ENCODE results near the gene DRAP1. TPM values are rescaled to one million over a fixed set of nuclear protein-coding genes. Genes with fewer than 3 reads are reported as not detected.

The DRAP1 gene
- total RNA-seq, 1 experiment from 2014 or later: 581 TPM

DNA sequence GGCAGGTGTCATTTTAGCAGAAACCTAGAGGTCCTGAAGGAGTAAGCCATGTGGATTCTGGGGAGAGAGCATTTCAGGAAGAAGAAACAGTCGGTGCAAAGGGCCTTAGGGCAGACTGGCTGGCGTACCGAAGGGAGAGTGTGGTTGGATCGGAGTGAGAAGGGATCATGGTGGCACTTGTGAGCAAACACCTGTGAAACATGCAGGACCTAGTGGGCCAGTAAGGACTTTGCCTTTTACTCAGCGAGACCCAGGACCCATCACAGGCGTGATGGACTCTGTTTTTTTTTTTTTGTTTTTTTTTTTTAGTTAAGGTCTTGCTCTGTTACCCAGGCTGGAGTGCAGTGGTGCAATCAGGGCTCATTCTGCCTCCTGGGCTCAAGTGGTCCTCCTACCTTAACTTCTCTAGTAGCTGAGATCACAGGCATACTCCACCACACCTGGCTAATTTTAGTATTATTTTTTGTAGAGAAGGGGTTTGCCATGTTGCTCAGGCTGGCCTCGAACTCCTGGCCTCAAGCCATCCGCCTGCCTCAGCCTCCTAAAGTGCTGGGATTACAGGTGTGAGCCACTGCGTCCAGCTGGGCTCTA lies 22.6 kb downstream of the DRAP1 start:
- DNase-seq (ENCODE audit: low read depth, low spot score): no peak
- Histone ChIP-seq H3K27me3 (ENCODE audit: control insufficient read depth, insufficient read depth, low read length) (no peaks in the 10 kb centered on the region), H3K4me3 (ENCODE audit: low read depth in 2 of 2, low read length in 2 of 2) (no peak overlapping the region), H3K27ac (ENCODE audit: low read length) (no peak overlapping the region), H3K9me3 (ENCODE audit: control insufficient read depth, insufficient read depth, low read depth, low read length) (no peaks in the 10 kb centered on the region), H3K4me1 (ENCODE audit: control insufficient read depth, insufficient read depth, low read length) (no peaks in the 10 kb centered on the region), H3K36me3 (ENCODE audit: control insufficient read depth, insufficient read depth, low read length) (no peaks in the 10 kb centered on the region)
- no TSS peak for BruUV-seq (replicated peaks)
- intact Hi-C loops (cut with micrococcal nuclease; ENCODE audit: unreplicated experiment) (no loop called here), in situ Hi-C loops (cut with HindIII; ENCODE audit: low pct_unique_long_range_greater_than_20kb, low sequenced_read_pairs) (no loop called here)
- no peak; the same call in 1 of the 2 replicates for ATAC-seq
- TF ChIP-seq SIN3A (IDR thresholded peaks at IDR 0.05; ENCODE audit: borderline replicate concordance, insufficient read depth, low read depth, low read length) (no peak), POLR2AphosphoS5 (IDR thresholded peaks at IDR 0.05; ENCODE audit: low read depth, low read length) (no peak), TCF7L2 (IDR thresholded peaks at IDR 0.05; ENCODE audit: low read depth, low read length) (no peak)
- TF ChIP-seq, protein P1, sequence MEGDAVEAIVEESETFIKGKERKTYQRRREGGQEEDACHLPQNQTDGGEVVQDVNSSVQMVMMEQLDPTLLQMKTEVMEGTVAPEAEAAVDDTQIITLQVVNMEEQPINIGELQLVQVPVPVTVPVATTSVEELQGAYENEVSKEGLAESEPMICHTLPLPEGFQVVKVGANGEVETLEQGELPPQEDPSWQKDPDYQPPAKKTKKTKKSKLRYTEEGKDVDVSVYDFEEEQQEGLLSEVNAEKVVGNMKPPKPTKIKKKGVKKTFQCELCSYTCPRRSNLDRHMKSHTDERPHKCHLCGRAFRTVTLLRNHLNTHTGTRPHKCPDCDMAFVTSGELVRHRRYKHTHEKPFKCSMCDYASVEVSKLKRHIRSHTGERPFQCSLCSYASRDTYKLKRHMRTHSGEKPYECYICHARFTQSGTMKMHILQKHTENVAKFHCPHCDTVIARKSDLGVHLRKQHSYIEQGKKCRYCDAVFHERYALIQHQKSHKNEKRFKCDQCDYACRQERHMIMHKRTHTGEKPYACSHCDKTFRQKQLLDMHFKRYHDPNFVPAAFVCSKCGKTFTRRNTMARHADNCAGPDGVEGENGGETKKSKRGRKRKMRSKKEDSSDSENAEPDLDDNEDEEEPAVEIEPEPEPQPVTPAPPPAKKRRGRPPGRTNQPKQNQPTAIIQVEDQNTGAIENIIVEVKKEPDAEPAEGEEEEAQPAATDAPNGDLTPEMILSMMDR (IDR thresholded peaks at IDR 0.05): no peak
- TF ChIP-seq, protein P2, sequence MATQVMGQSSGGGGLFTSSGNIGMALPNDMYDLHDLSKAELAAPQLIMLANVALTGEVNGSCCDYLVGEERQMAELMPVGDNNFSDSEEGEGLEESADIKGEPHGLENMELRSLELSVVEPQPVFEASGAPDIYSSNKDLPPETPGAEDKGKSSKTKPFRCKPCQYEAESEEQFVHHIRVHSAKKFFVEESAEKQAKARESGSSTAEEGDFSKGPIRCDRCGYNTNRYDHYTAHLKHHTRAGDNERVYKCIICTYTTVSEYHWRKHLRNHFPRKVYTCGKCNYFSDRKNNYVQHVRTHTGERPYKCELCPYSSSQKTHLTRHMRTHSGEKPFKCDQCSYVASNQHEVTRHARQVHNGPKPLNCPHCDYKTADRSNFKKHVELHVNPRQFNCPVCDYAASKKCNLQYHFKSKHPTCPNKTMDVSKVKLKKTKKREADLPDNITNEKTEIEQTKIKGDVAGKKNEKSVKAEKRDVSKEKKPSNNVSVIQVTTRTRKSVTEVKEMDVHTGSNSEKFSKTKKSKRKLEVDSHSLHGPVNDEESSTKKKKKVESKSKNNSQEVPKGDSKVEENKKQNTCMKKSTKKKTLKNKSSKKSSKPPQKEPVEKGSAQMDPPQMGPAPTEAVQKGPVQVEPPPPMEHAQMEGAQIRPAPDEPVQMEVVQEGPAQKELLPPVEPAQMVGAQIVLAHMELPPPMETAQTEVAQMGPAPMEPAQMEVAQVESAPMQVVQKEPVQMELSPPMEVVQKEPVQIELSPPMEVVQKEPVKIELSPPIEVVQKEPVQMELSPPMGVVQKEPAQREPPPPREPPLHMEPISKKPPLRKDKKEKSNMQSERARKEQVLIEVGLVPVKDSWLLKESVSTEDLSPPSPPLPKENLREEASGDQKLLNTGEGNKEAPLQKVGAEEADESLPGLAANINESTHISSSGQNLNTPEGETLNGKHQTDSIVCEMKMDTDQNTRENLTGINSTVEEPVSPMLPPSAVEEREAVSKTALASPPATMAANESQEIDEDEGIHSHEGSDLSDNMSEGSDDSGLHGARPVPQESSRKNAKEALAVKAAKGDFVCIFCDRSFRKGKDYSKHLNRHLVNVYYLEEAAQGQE (IDR thresholded peaks at IDR 0.05; ENCODE audit: insufficient read depth in 1 of 2, low read depth in 2 of 2, low read length in 1 of 2): no peak
- ChIA-PET POLR2A (interaction anchor here (0.6 kb wide), 1 partner anchor 214 kb away, joined by 5 read pairs; no protein-coding TSS in a partner anchor), CTCF (interaction anchor here (0.6 kb wide), 1 partner anchor 103 kb away, joined by 12 read pairs; no protein-coding TSS in a partner anchor)

DNA sequence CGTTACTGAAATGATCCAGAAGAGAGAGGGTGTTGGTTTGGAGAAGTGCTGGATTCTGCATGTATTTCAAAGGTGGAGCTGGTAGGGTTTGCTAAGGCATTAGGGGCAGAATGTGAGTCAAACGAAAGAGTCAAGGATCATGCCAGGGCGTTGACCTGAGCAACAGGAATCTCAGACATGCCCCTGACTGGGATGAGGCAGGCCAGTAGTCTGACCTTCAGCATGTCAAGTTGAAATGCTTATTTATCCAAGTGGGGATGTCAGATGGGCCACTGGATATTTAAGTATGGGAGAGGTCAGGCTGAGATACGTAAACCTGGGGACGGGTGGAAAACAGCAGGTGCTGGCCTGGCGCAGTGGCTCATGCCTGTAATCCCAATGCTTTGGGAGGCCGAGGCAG lies 23.3 kb downstream of the DRAP1 start:
- BruUV-seq (replicated peaks): no TSS peak
- in situ Hi-C loops (cut with HindIII; ENCODE audit: low pct_unique_long_range_greater_than_20kb, low sequenced_read_pairs): no loop called here
- intact Hi-C loops (cut with micrococcal nuclease; ENCODE audit: unreplicated experiment): no loop called here
- ChIA-PET CTCF (interaction anchor here (0.6 kb wide), 2 partner anchors 102 to 198 kb away, joined by 4 to 12 read pairs; no protein-coding TSS in a partner anchor), POLR2A (interaction anchor here (0.6 kb wide), 1 partner anchor 215 kb away, joined by 5 read pairs; no protein-coding TSS in a partner anchor)
- DNase-seq (ENCODE audit: low read depth, low spot score) (no peak), ATAC-seq (no peak)
- Histone ChIP-seq H3K27ac (ENCODE audit: low read length) (no peak overlapping the region), H3K36me3 (ENCODE audit: control insufficient read depth, insufficient read depth, low read length) (no peaks in the 10 kb centered on the region), H3K9me3 (ENCODE audit: control insufficient read depth, insufficient read depth, low read depth, low read length) (no peaks in the 10 kb centered on the region), H3K4me3 (ENCODE audit: low read depth in 2 of 2, low read length in 2 of 2) (no peak overlapping the region), H3K27me3 (ENCODE audit: control insufficient read depth, insufficient read depth, low read length) (no peaks in the 10 kb centered on the region), H3K4me1 (ENCODE audit: control insufficient read depth, insufficient read depth, low read length) (no peaks in the 10 kb centered on the region)
- TF ChIP-seq TCF7L2 (IDR thresholded peaks at IDR 0.05; ENCODE audit: low read depth, low read length): no peak
- TF ChIP-seq, protein P1 (IDR thresholded peaks at IDR 0.05): no peak
- TF ChIP-seq, protein P2 (IDR thresholded peaks at IDR 0.05; ENCODE audit: insufficient read depth in 1 of 2, low read depth in 2 of 2, low read length in 1 of 2): no peak
- no peak for TF ChIP-seq SIN3A (IDR thresholded peaks at IDR 0.05; ENCODE audit: borderline replicate concordance, insufficient read depth, low read depth, low read length)
- no peak for TF ChIP-seq POLR2AphosphoS5 (IDR thresholded peaks at IDR 0.05; ENCODE audit: low read depth, low read length)

Data from Panc1 (cell line).